Stimulated activated CD8-positive, alpha-beta memory T cell treated with anti-CD3 and anti-CD28 coated beads, Interleukin-7, amount 100 ng/mL, for 24 hours (primary cell): ENCODE data around the gene FRMPD4.
"Not testable (repeated sequence)": the region's sequence is repeated elsewhere in the genome, so short reads cannot be mapped to it uniquely, and the experiment has no call there.

Source experiments
- DNase-seq: peaks from one replicate; pipeline ENCODE4 v3.0.0-alpha.2; 2020; ENCODE audit warnings: low read depth

FRMPD4 gene

GRCh38 chrX:12542251-12542650 lies 404.0 kb downstream of the FRMPD4 start:
- not testable (repeated sequence) for DNase-seq

DNA sequence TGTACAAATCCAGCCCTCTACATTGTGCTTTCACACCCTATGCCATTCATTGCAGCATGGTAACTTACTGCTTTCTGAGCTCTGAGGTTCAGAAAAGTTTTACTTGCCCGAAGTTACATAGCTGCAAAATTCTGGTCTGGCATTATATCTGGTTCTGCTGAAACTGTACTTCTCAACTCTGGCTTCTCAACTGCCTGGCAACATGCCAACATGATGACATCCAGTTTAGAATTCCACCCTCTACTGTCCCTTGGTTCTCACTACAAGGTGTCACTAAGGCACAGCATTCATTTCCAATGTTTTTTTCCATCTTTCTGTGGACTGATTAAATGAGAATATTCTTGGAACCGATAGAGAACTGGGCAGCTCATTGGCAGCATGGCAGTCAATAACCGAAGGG lies 410.1 kb downstream of the FRMPD4 start:
- DNase-seq, result no peak

DNA sequence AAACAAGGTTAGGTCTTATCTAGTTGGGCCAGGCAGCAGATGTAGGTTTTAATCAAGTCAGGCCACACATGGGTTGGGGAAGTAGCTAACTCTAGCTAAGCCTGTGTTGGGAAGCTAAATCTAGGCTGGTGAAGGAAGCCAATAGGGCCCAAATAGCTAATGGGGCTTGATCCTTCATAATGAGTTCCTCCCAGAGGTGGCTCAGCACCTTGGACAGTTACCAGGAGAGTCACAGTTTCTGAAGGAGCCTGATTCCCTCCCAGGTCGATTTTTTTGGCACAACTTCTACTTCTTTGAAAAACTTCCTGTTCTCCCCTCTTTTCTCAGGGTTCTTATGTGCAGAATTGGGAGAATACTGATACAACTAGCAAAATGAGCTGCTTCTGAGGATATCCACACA lies 410.5 kb downstream of the FRMPD4 start:
- DNase-seq, result no peak

GRCh38 chrX:12554206-12554605 lies 415.9 kb downstream of the FRMPD4 start:
- DNase-seq, result no peak

GRCh38 chrX:12563121-12563520 lies 424.8 kb downstream of the FRMPD4 start:
- DNase-seq, result no peak

GRCh38 chrX:12564221-12564620 lies 425.9 kb downstream of the FRMPD4 start:
- no peak for DNase-seq

GRCh38 chrX:12567857-12568256 lies 429.6 kb downstream of the FRMPD4 start:
- DNase-seq, result no peak

DNA sequence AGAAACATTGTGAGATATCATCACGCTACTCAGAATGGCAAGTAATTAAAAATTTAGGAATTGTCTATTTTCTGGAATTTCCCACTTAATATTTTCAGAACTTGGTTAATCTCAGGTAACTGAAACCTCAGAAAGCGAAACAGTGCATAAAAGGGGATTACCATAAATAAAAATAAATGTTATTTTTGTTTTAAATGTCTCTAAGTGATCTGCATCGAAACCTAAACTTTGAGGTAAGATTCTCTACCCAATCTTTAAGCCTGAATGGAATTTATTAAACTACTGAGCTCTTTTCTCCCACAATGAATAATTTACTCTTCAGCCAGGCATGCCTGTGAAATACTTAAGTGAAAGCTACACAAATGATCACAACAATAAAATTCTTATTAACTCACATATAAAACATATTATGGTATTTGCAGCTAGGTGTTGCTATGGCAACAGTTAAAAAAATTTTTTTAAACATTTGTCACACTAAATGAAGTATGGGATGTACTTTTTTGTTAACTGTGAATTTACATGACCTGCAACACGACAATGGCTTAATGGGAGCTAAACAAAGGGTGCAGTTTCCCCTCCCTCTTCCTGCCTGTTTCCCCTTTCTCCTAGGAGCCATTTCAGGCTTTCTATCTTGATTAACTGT lies 432.7 kb downstream of the FRMPD4 start:
- DNase-seq, result no peak

DNA sequence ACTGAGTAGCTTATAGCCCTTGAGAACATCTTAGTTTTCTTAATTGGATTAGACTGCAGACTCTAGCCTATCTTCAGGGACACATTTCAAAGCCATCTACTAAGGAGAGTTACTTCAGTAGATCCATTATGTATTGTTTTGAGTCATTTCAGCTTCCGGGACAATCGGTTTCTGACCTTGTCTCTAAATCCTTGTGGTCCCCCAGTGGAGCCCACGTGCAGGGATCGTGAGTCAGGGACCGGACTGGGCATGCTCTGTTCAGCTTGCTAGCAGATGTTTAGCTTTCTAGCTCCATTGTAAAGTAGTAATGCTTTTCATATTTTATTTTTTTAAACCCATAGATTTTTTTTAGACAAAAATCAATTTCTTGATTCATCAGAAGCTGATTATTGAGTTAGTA lies 441.0 kb downstream of the FRMPD4 start:
- DNase-seq, result no peak

DNA sequence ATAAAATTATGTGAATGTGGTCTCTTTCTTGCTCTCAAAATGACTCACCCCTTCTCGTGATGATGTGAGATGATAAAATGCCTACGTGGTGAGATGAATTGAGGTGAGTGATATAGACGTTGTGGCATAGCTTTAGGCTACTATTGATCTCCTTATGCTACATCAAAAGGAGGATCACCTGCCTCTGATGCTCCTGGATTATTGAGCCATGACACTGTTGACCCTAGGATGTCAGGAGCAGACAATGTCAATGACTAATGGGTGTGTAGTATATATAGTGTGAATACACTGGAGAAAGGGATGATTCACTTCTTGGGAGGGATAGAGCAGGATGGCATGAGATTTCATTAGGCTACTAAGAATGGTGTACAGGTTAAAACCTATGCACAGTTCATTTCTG lies 442.3 kb downstream of the FRMPD4 start:
- no peak for DNase-seq

DNA sequence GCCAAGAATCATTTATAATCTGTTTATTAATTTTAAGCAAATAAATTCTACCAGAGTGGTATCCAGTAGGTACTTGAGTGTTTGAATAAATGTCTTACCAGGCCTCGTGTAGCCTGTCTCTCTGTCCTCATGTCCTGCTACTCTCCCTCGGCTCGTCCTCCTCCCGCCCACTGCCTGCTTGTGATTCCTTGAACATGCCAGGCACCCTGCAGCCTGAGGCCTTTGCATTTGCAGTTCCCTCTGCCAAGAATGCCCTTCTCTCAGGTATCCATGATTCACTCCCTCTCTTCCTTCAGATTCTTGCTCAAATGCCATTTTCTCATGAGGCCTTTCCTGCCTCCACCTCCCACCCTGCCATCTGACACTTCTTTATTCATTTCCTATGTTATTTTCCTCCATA lies 443.3 kb downstream of the FRMPD4 start:
- no peak for DNase-seq

DNA sequence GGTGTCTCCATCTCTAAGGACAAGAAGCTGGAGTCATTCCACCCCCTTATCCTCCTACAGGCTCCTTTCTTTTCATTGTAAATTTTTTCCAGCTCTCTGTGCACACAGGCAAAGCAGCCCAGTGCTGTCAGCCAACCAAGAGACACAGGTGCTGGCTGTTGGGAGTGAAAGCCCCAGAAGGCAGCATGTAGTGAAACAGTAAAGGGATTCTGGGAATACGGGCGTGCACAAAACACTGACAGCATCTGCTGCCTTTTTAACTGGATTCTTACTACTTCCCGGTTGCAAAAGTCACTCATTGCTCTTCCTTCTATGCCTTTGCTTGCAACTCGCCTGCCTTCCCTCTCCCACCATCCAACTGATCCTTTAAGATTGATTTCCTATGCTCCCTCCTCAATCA lies 444.4 kb downstream of the FRMPD4 start:
- DNase-seq, result no peak

DNA sequence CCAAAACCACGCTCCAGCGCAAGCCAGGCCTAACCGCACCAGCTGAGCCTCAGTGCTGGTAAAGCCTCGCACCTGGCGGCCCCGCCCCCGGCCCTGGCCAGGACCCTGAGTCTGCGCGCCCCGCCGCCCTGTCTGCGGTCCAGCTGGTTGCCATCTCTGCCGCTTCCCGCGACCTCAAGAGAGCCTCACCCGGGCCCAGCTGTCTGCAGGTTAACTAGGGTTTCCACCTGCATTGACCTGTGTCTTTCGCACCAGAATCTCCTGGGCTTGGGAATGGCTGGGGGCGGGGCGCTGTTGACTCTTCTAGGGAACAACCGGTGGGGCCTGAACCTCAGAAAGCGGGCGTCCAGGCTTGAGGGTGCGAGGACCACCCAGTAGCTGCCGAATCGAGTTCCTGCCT lies 445.3 kb downstream of the FRMPD4 start:
- no peak for DNase-seq

GRCh38 chrX:12595720-12596119 lies 457.4 kb downstream of the FRMPD4 start:
- DNase-seq, result no peak

DNA sequence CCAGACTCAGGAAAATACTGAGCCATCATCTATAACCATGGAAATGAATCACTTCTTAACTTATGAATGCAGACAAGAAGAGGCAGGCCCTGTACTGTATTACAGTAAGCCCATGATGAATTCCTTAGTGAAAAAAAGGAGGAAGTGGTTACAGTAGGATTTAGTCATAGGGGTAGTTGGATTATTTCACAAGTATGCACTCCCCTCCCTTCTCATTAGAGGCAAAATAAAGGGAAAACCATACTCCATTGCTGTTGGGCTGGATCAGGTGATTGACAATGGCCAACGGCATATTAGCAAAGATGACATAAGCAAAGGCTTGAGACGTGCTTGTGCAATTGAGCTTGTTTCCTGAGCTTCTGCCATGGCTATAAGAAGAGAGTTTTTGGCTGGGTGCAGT lies 471.8 kb downstream of the FRMPD4 start:
- DNase-seq, result no peak

GRCh38 chrX:12611471-12611870 lies 473.2 kb downstream of the FRMPD4 start:
- no peak for DNase-seq

DNA sequence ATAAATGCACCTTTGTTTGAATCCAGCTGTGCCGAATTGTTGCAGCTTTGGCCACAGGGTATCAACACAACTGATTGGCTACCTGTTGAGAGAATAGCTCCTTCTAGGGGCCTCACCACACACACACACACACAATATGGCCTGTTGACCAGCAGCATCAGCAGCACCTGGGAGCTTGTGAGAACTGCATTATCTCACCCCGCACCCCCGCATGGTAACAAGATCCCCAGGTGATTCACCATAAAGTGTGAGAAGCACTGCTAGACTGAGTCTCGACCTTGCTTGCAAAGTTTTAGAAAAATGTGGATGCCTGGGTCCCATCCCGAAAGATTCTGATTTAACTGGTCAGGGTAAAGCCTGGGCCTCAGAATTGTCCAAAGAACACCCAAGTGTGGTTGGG lies 476.0 kb downstream of the FRMPD4 start:
- DNase-seq, result no peak

DNA sequence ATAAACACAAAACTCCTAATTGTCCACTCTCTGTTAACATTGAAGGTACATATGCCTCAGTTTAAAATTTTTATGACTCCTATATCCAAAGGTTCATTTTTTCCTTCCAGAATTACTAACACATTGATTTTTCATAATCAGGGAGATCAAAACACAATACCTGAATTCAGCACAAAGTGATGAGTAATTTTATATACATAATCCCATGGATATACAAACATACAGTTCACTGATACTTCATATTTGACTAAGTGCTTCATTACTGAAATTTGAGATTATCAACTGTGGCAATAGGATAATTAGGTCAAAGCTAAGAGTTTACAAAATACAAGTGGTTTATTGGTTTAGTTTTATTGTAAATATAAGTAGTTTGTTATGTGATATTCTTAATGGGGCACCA lies 476.8 kb downstream of the FRMPD4 start:
- no peak for DNase-seq

- no peak for DNase-seq
Observed at GRCh38 chrX:12617241-12617640, 479.0 kb downstream of the FRMPD4 start.

DNA sequence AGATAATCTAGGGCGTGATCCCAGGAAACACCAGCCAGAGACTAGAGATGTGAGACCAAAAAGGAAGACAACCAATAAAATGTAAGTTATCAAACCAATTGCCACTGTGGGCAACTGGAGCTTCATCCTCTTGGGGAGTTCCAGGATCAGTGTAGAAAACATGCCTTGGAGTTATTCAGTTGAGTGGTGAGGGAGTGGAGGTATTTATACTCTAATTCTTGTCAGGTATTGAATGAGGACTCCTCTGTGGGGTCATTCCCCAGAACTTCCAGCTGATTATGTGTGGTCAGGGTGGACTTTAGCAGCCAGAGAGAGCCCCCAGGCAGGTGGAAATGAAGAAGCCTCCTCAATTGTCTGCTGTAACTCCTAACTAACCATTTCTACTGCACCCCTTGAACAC lies 509.0 kb downstream of the FRMPD4 start:
- DNase-seq, result no peak

GRCh38 chrX:12648995-12649394 lies 510.7 kb downstream of the FRMPD4 start:
- no peak for DNase-seq

- DNase-seq, result no peak
Observed at GRCh38 chrX:12657433-12657832, 519.2 kb downstream of the FRMPD4 start.

DNA sequence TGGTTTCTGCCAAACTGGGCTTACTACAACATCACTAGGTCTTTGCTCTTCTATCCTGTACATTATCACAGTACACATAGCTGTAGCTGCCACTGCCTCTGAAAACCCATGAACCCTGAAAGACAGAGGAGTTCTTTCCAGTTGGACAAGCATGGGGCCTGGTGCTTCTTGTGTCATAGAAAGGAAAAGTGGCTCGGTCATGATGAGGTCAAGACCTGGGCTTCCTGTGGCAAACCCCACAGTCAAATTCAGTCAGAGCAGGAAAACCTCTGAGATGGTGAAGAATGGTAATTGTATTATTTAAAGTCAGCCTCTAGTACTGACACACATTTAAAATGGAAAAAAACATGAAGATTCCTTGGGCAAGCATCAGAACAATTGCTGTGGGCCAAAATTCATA lies 519.6 kb downstream of the FRMPD4 start:
- DNase-seq, result no peak

- DNase-seq, result no peak
Observed at GRCh38 chrX:12661464-12661863, 523.2 kb downstream of the FRMPD4 start.
